Keratinocyte (primary cell): ENCODE measurements around the gene SMC2. TPM values are rescaled to one million over a fixed set of nuclear protein-coding genes. Genes with fewer than 3 reads are reported as not detected.

Source experiments
- DNase-seq: peaks from one replicate; pipeline ENCODE4 v3.0.0-alpha.2; 2011; ENCODE audit warnings: low read depth, missing footprints, low spot score
- FAIRE-seq: peaks from 2 replicates; lab custom pipeline; 2011; peaks lifted over from hg19 to GRCh38; lab: Jason Lieb, UNC
- H2AFZ ChIP-seq: 2 replicates; pipeline ENCODE4 v1.6.0; 2012; ENCODE audit warnings: low read length, control low read depth, inconsistent platforms; ENCODE audit not compliant: control insufficient read depth
- H3K27ac ChIP-seq: 2 replicates; pipeline ENCODE4 v1.5.1; 2011; ENCODE audit warnings: low read length; ENCODE audit not compliant: control insufficient read depth, insufficient read depth
- H3K27me3 ChIP-seq: 3 replicates; pipeline ENCODE4 v1.6.0; 2011; ENCODE audit warnings: low read length; ENCODE audit not compliant: control insufficient read depth, insufficient read depth; ENCODE audit errors: extremely low read depth
- H3K36me3 ChIP-seq, 2 experiments: 2 replicates in 1 of 2; 3 replicates in 1 of 2; pipeline ENCODE4 v1.5.1; 2011; ENCODE audit warnings: low read length in 2 of 2, mild to moderate bottlenecking in 1 of 2; ENCODE audit not compliant: control insufficient read depth in 2 of 2, insufficient read depth in 2 of 2; ENCODE audit errors: extremely low read depth in 1 of 2
- H3K4me1 ChIP-seq: 3 replicates; pipeline ENCODE4 v1.5.1; 2011; ENCODE audit warnings: low read length; ENCODE audit not compliant: control insufficient read depth, insufficient read depth; ENCODE audit errors: extremely low read depth
- H3K4me2 ChIP-seq: 3 replicates; pipeline ENCODE4 v1.6.0; 2011; ENCODE audit warnings: low read depth, low read length; ENCODE audit not compliant: control insufficient read depth, insufficient read depth; ENCODE audit errors: extremely low read depth
- H3K4me3 ChIP-seq, 3 experiments: fragments of 200-600 bp in 1 of 3; sonication (generic) in 1 of 3; 2 replicates in 2 of 3; 3 replicates in 1 of 3; pipeline ENCODE4 v1.5.1; 2011 to 2016; ENCODE audit warnings: low read length in 3 of 3, mild to moderate bottlenecking in 3 of 3, control low read depth in 2 of 3, inconsistent platforms in 1 of 3, low read depth in 1 of 3, mixed read lengths in 1 of 3, mixed run types in 1 of 3, moderate library complexity in 1 of 3; ENCODE audit not compliant: control insufficient read depth in 2 of 3, insufficient read depth in 2 of 3; ENCODE audit errors: extremely low read depth in 1 of 3
- H3K79me2 ChIP-seq: 2 replicates; pipeline ENCODE4 v1.6.0; 2012; ENCODE audit warnings: low read length; ENCODE audit not compliant: control insufficient read depth, insufficient read depth
- H3K9ac ChIP-seq: 3 replicates; pipeline ENCODE4 v1.6.0; 2011; ENCODE audit warnings: low read length; ENCODE audit not compliant: control insufficient read depth, insufficient read depth; ENCODE audit errors: extremely low read depth
- H3K9me1 ChIP-seq: 3 replicates; pipeline ENCODE4 v1.6.0; 2011; ENCODE audit warnings: low read length; ENCODE audit not compliant: control insufficient read depth, insufficient read depth; ENCODE audit errors: extremely low read depth
- H3K9me3 ChIP-seq: 2 replicates; pipeline ENCODE4 v1.5.1; 2012; ENCODE audit warnings: low read depth, low read length; ENCODE audit not compliant: control insufficient read depth
- H4K20me1 ChIP-seq: 3 replicates; pipeline ENCODE4 v1.6.0; 2011; ENCODE audit warnings: low read length; ENCODE audit not compliant: control insufficient read depth, insufficient read depth; ENCODE audit errors: extremely low read depth
- EZH2 ChIP-seq: IDR thresholded peaks from one replicate; pipeline ENCODE4 v1.6.1; 2012; ENCODE audit warnings: inconsistent platforms, mild to moderate bottlenecking, low read length, moderate library complexity
- dilution Hi-C: fragments of 300-500 bp; cut with MboI; formaldehyde crosslinking; loops from one replicate; pipeline ENCODE4 v1.7.0; 2020; ENCODE audit warnings: low sequenced_read_pairs; ENCODE audit not compliant: extremely low pct_ligation_motif_present
- polyA plus RNA-seq, 5 experiments: library from polyadenylated mRNA; depleted of rRNA in 3 of 5; stranded (reverse) in 3 of 5; stranded (forward) in 1 of 5; unstranded in 1 of 5; fragments of >200 nt; gene quantifications; 1 replicate in 1 of 5; 2 replicates in 3 of 5; 3 replicates in 1 of 5; pipeline versions ENCODE4 v1.2.1 to v1.2.3, GENCODE V29; 2011 to 2012; ENCODE audit warnings: missing spikeins in 2 of 5, low read depth in 1 of 5, low replicate concordance in 1 of 5
- TF ChIP-seq, protein P1 (sequence below), 3 experiments: IDR thresholded peaks in 1 of 3; conservative IDR thresholded peaks in 1 of 3; optimal IDR thresholded peaks in 1 of 3; 2 replicates in 2 of 3; 3 replicates in 1 of 3; pipeline versions ENCODE3 to v1.5.1; 2011; ENCODE audit warnings: low read length in 3 of 3, mild to moderate bottlenecking in 3 of 3, moderate library complexity in 2 of 3, control low read depth in 1 of 3, inconsistent platforms in 1 of 3; ENCODE audit not compliant: insufficient read depth in 2 of 3; ENCODE audit errors: extremely low read depth in 1 of 3

Gene SMC2
- polyA plus RNA-seq, 1 donor (not counting 4 experiments of a cell fraction or from before 2014, with no cell fraction given) = 13.9 TPM

DNA sequence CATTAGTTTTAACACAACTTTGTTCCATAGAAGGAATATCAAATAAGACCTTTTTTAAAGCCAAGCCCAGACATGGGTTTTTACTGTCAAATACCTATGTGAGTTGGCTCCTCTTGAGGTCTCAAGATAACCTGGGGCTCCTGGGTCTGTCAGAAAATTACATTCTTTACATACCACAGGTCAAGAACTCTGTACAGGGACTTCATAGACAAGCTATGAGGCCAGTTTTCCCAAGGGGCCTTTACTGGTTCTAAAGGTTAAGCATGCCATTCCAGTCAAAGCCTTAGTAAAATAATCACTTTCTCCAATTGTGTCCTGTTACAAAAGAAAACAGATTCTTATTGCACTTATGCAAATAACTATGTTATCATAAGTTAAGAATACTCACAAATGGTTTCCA, 15.5 kb upstream of the SMC2 start:
- dilution Hi-C loops = no loop called here

GRCh38 chr9:104080983-104081382, 13.1 kb upstream of the SMC2 start:
- no peak overlapping the region for H3K27ac ChIP-seq
- no peak overlapping the region for H3K4me3 ChIP-seq
- H3K4me2 ChIP-seq = no peak overlapping the region
- H2AFZ ChIP-seq = no peak overlapping the region
- no peaks in the 10 kb centered on the region for H3K36me3 ChIP-seq
- peaks cover 9% of the 10 kb centered on the region for H3K4me1 ChIP-seq
- no peaks in the 10 kb centered on the region for H4K20me1 ChIP-seq
- no peak overlapping the region for H3K9ac ChIP-seq
- H3K79me2 ChIP-seq = no peaks in the 10 kb centered on the region
- FAIRE-seq (no peak), DNase-seq (no peak)
- TF ChIP-seq EZH2 = no peak
- TF ChIP-seq, protein P1, sequence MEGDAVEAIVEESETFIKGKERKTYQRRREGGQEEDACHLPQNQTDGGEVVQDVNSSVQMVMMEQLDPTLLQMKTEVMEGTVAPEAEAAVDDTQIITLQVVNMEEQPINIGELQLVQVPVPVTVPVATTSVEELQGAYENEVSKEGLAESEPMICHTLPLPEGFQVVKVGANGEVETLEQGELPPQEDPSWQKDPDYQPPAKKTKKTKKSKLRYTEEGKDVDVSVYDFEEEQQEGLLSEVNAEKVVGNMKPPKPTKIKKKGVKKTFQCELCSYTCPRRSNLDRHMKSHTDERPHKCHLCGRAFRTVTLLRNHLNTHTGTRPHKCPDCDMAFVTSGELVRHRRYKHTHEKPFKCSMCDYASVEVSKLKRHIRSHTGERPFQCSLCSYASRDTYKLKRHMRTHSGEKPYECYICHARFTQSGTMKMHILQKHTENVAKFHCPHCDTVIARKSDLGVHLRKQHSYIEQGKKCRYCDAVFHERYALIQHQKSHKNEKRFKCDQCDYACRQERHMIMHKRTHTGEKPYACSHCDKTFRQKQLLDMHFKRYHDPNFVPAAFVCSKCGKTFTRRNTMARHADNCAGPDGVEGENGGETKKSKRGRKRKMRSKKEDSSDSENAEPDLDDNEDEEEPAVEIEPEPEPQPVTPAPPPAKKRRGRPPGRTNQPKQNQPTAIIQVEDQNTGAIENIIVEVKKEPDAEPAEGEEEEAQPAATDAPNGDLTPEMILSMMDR (optimal IDR thresholded peaks at IDR 0.05 in 1 of 3, IDR thresholded peaks at IDR 0.05 in 1 of 3, conservative IDR thresholded peaks at IDR 0.05 in 1 of 3; ENCODE audit: extremely low read depth in 1 of 3, insufficient read depth in 2 of 3, low read length in 3 of 3) = no peak
- H3K27me3 ChIP-seq = no peaks in the 10 kb centered on the region
- H3K9me1 ChIP-seq = no peaks in the 10 kb centered on the region
- no peaks in the 10 kb centered on the region for H3K9me3 ChIP-seq
- dilution Hi-C loops = no loop called here

More for the DNA sequence above, 15.5 kb upstream of the SMC2 start:
- Histone ChIP-seq H3K9me3 (no peaks in the 10 kb centered on the region), H3K36me3 (no peaks in the 10 kb centered on the region), H3K4me1 (peaks cover 23% of the 10 kb centered on the region), H4K20me1 (no peaks in the 10 kb centered on the region), H2AFZ (no peak overlapping the region), H3K9ac (no peak overlapping the region), H3K9me1 (no peaks in the 10 kb centered on the region), H3K27me3 (no peaks in the 10 kb centered on the region), H3K4me2 (no peak overlapping the region), H3K4me3 (no peak overlapping the region), H3K27ac (no peak overlapping the region), H3K79me2 (no peaks in the 10 kb centered on the region)
- no peak for DNase-seq
- no peak for FAIRE-seq
- TF ChIP-seq EZH2 = no peak
- TF ChIP-seq, protein P1 (optimal IDR thresholded peaks at IDR 0.05 in 1 of 3, IDR thresholded peaks at IDR 0.05 in 1 of 3, conservative IDR thresholded peaks at IDR 0.05 in 1 of 3; ENCODE audit: extremely low read depth in 1 of 3, insufficient read depth in 2 of 3, low read length in 3 of 3) = no peak
